NCI-H2107 (cell line): ENCODE data around the gene BMPER.

Experiments
- DNase-seq: peaks from one replicate; lab custom pipeline; 2025; lab: John Stamatoyannopoulos, UW

The BMPER gene

GRCh38 chr7:34181271-34181958 lies 276.1 kb downstream of the BMPER start:
- DNase-seq = no peak

DNA sequence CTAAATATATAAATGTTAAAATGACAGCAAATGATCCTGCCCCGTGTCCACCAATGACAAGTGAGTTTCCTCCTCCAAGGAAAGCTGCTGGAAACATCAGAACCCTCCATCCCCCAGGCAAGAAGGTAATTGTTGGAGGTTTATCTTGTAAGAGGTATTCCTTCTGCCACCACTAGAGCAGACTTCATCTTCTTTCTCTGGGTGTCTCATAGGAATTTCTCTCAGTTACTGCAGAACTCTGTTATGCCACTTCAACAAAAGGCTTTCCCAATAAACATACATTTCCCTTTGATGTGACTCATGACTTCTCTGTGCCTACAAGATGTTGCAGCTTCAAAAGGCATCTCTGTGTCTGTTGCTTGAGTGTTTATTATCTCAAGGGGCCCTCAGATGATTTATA lies 279.1 kb downstream of the BMPER start:
- DNase-seq = no peak

- no peak for DNase-seq
Measured at GRCh38 chr7:34187798-34188307, 282.5 kb downstream of the BMPER start.

DNA sequence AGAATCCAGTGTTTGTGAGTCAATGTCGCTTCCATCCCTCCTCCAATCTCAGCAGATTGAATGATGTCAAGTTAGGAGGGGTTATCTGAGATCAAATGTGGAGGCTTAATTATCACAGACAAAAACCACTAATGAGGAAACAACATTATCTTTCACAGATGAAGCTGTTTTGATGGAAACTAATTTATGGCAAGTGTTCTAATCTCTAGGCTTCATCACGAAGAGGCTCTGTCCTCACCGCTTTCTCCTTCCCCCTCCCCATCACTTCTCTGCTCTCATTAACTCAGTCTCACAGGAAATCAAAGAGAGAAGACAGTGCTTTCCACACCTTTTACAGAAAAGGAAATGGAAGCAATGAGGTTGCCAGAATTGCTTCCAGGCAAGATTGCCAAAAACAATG lies 283.7 kb downstream of the BMPER start:
- no peak for DNase-seq

- no peak for DNase-seq
Measured at GRCh38 chr7:34190299-34190698, 285.0 kb downstream of the BMPER start.

DNA sequence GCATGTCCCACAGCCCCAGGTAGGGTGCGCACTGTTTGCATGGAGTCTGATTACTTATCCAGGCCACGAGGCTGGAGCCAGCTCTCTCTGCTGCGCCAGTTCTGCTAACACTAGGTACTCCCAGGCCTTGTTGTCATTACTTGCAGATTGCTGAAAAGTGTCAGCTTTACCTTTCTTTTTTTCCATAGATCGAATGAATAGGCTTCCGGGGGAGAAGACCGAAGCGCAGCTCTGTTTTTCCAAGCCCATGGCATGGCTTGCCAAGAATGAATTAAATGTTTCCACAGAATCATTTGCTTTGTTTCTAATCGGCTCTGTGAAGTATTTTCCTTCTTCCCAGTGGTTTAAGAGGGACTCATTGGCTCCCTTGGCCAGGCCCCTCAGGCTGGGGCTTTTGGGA lies 285.8 kb downstream of the BMPER start:
- no peak for DNase-seq

GRCh38 chr7:34191771-34192479 lies 286.6 kb downstream of the BMPER start:
- no peak for DNase-seq

- no peak for DNase-seq
Measured at GRCh38 chr7:34192906-34193305, 287.6 kb downstream of the BMPER start.

GRCh38 chr7:34198231-34198641 lies 292.9 kb downstream of the BMPER start:
- no peak for DNase-seq
